ENCODE measurements around the gene PLD5.

GRCh38 chr1:242059976-242060375, 464.5 kb downstream of the PLD5 start:
- TF ChIP-seq CTCF (IDR thresholded peaks at IDR 0.05) (no peak), POLR2A (IDR thresholded peaks at IDR 0.05) (no peak)
